Activated T-helper 17 cell treated with anti-CD3 and anti-CD28 coated beads, Interleukin-2, amount 50 U/mL, for 72 hours (primary cell): Measurements from ENCODE around the gene RIMBP2. TPM values are rescaled to one million over a fixed set of nuclear protein-coding genes. Genes with fewer than 3 reads are reported as not detected.

Experiments
- ATAC-seq: fragments of 150-1000 bp; cut with Tn5 transposase; replicated peaks from 2 replicates; pipeline ENCODE4 v1.10.0; 2021; ENCODE audit warnings: mild to moderate bottlenecking, moderate library complexity
- H3K27ac Mint-ChIP-seq: one replicate; pipeline ENCODE4 v1.8.0; 2022; ENCODE audit warnings: mixed read lengths
- H3K27me3 Mint-ChIP-seq: one replicate; pipeline ENCODE4 v1.8.0; 2022; ENCODE audit warnings: mixed read lengths
- H3K36me3 Mint-ChIP-seq: one replicate; pipeline ENCODE4 v1.8.0; 2022; ENCODE audit warnings: low read depth, mild to moderate bottlenecking, mixed read lengths
- H3K4me1 Mint-ChIP-seq: one replicate; pipeline ENCODE4 v1.8.0; 2022; ENCODE audit warnings: mixed read lengths
- H3K4me3 Mint-ChIP-seq: one replicate; pipeline ENCODE4 v1.8.0; 2022; ENCODE audit warnings: mild to moderate bottlenecking, mixed read lengths
- H3K9me3 Mint-ChIP-seq: one replicate; pipeline ENCODE4 v1.8.0; 2022; ENCODE audit warnings: mixed read lengths
- total RNA-seq, 2 donors: library from RNA; stranded (reverse); gene quantifications; one replicate each; pipeline ENCODE4 v1.2.3, GENCODE V29; 2022

RIMBP2 gene
- total RNA-seq, 2 donors from 2014 or later: 0.29 TPM; not detected in 1

- Mint-ChIP-seq H3K4me1 (no peaks in the 10 kb centered on the region), H3K27me3 (peaks cover 7% of the 10 kb centered on the region), H3K9me3 (no peaks in the 10 kb centered on the region), H3K4me3 (no peak overlapping the region), H3K27ac (no peak overlapping the region), H3K36me3 (no peaks in the 10 kb centered on the region)
- ATAC-seq: no peak
These were observed 158.0 kb downstream of the RIMBP2 start for GRCh38 chr12:130557886-130558765.

- no peaks in the 10 kb centered on the region for H3K9me3 Mint-ChIP-seq
- no peaks in the 10 kb centered on the region for H3K4me1 Mint-ChIP-seq
- peaks cover 10% of the 10 kb centered on the region for H3K27me3 Mint-ChIP-seq
- no peak overlapping the region for H3K27ac Mint-ChIP-seq
- no peaks in the 10 kb centered on the region for H3K36me3 Mint-ChIP-seq
- ATAC-seq: no peak
- no peak overlapping the region for H3K4me3 Mint-ChIP-seq
These were observed 158.9 kb downstream of the RIMBP2 start for GRCh38 chr12:130557201-130557600.

- H3K27ac Mint-ChIP-seq: no peak overlapping the region
- ATAC-seq: no peak
- H3K4me3 Mint-ChIP-seq: no peak overlapping the region
- no peaks in the 10 kb centered on the region for H3K36me3 Mint-ChIP-seq
- H3K27me3 Mint-ChIP-seq: peaks cover 13% of the 10 kb centered on the region
- peaks cover 5% of the 10 kb centered on the region for H3K9me3 Mint-ChIP-seq
- no peaks in the 10 kb centered on the region for H3K4me1 Mint-ChIP-seq
These were observed 159.5 kb downstream of the RIMBP2 start for GRCh38 chr12:130556486-130557055.

- Mint-ChIP-seq H3K9me3 (peaks cover 8% of the 10 kb centered on the region), H3K4me3 (no peak overlapping the region), H3K4me1 (no peaks in the 10 kb centered on the region), H3K27ac (no peak overlapping the region), H3K27me3 (peaks cover 13% of the 10 kb centered on the region), H3K36me3 (no peaks in the 10 kb centered on the region)
- no peak for ATAC-seq
These were observed 160.2 kb downstream of the RIMBP2 start for GRCh38 chr12:130555628-130556485.

- Mint-ChIP-seq H3K36me3 (no peaks in the 10 kb centered on the region), H3K4me1 (no peaks in the 10 kb centered on the region), H3K27me3 (peaks cover 13% of the 10 kb centered on the region), H3K9me3 (peaks cover 8% of the 10 kb centered on the region), H3K27ac (no peak overlapping the region), H3K4me3 (no peak overlapping the region)
- ATAC-seq: no peak
These were observed 160.9 kb downstream of the RIMBP2 start for GRCh38 chr12:130555221-130555620.

- Mint-ChIP-seq H3K4me1 (no peaks in the 10 kb centered on the region), H3K36me3 (no peaks in the 10 kb centered on the region), H3K27ac (no peak overlapping the region), H3K27me3 (peaks cover 13% of the 10 kb centered on the region), H3K4me3 (no peak overlapping the region), H3K9me3 (peaks cover 13% of the 10 kb centered on the region)
- ATAC-seq: no peak
These were observed 163.6 kb downstream of the RIMBP2 start for GRCh38 chr12:130552483-130552996.

- Mint-ChIP-seq H3K36me3 (no peaks in the 10 kb centered on the region), H3K4me3 (no peak overlapping the region), H3K27me3 (peaks cover 9% of the 10 kb centered on the region), H3K9me3 (peaks cover 13% of the 10 kb centered on the region), H3K4me1 (no peaks in the 10 kb centered on the region), H3K27ac (no peak overlapping the region)
- no peak for ATAC-seq
These were observed 166.7 kb downstream of the RIMBP2 start for GRCh38 chr12:130549361-130549760.

- no peaks in the 10 kb centered on the region for H3K4me1 Mint-ChIP-seq
- H3K4me3 Mint-ChIP-seq: no peak overlapping the region
- peaks cover 13% of the 10 kb centered on the region for H3K9me3 Mint-ChIP-seq
- no peak overlapping the region for H3K27ac Mint-ChIP-seq
- H3K36me3 Mint-ChIP-seq: no peaks in the 10 kb centered on the region
- peaks cover 8% of the 10 kb centered on the region for H3K27me3 Mint-ChIP-seq
- ATAC-seq: no peak
These were observed 168.5 kb downstream of the RIMBP2 start for GRCh38 chr12:130547480-130548155.

GRCh38 chr12:130546494-130546893 lies 169.6 kb downstream of the RIMBP2 start:
- Mint-ChIP-seq H3K27me3 (peaks cover 3% of the 10 kb centered on the region), H3K27ac (no peak overlapping the region), H3K36me3 (no peaks in the 10 kb centered on the region), H3K4me3 (no peak overlapping the region), H3K9me3 (peaks cover 12% of the 10 kb centered on the region), H3K4me1 (no peaks in the 10 kb centered on the region)
- no peak for ATAC-seq

GRCh38 chr12:130545475-130545874 lies 170.6 kb downstream of the RIMBP2 start:
- Mint-ChIP-seq H3K27ac (no peak overlapping the region), H3K9me3 (peaks cover 9% of the 10 kb centered on the region), H3K4me3 (no peak overlapping the region), H3K4me1 (no peaks in the 10 kb centered on the region), H3K27me3 (peaks cover 3% of the 10 kb centered on the region), H3K36me3 (no peaks in the 10 kb centered on the region)
- no peak for ATAC-seq

GRCh38 chr12:130540376-130540775 lies 175.7 kb downstream of the RIMBP2 start:
- Mint-ChIP-seq H3K4me1 (no peaks in the 10 kb centered on the region), H3K27me3 (no peaks in the 10 kb centered on the region), H3K27ac (no peak overlapping the region), H3K36me3 (no peaks in the 10 kb centered on the region), H3K9me3 (peaks cover 12% of the 10 kb centered on the region), H3K4me3 (no peak overlapping the region)
- ATAC-seq: no peak

GRCh38 chr12:130538343-130539095 lies 177.6 kb downstream of the RIMBP2 start:
- Mint-ChIP-seq H3K27me3 (no peaks in the 10 kb centered on the region), H3K9me3 (peaks cover 12% of the 10 kb centered on the region), H3K36me3 (no peaks in the 10 kb centered on the region), H3K4me1 (no peaks in the 10 kb centered on the region), H3K27ac (no peak overlapping the region), H3K4me3 (no peak overlapping the region)
- ATAC-seq: no peak

GRCh38 chr12:130537655-130538054 lies 178.4 kb downstream of the RIMBP2 start:
- ATAC-seq: no peak
- peaks cover 6% of the 10 kb centered on the region for H3K27me3 Mint-ChIP-seq

More at GRCh38 chr12:130537655-130538054, 178.4 kb downstream of the RIMBP2 start:
- no peak overlapping the region for H3K4me3 Mint-ChIP-seq
- no peaks in the 10 kb centered on the region for H3K36me3 Mint-ChIP-seq
- no peak overlapping the region for H3K27ac Mint-ChIP-seq
- H3K9me3 Mint-ChIP-seq: peaks cover 15% of the 10 kb centered on the region
- no peaks in the 10 kb centered on the region for H3K4me1 Mint-ChIP-seq
